ENCODE data around the gene CGN.

CGN gene

DNA sequence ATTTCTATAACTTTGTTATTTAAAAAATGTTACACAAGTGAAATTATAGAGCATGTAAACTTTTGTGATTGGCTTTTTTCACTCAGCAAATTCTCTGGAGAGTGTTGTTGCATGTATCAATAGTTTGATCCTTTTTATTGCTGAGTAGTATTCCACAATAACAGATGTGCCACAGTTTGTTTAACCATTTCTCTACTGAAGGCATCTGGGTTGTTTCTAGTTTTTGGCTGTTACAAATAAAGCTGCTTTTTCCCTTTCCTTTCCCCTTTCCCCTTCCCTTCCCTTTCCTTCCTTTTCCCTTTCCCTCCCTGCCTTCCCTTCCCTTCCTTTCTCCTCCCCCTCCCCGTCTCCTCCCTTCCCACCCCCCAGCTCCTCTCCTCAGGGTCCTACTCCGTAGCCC is 44.9 kb downstream of the CGN start:
- no peak for DNase-seq

DNA sequence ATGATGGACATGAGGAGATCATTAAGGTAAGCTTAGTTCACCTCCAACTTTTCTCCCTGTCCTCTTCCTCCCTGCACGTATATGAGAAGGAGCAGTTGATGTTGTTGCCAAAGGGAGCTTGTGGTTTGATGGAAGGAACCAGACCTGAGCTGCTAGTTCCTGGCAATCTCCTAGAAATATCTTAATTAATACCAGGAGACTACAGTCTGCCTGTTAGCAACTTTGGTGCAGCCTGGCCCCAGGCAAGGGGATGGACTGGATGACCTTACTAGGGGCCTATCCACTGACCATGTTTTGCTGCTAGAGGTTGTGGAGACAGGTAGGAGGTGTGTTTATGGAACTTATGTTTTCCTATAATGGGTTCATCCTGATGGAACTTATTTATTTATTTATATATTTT is 51.5 kb downstream of the CGN start:
- DNase-seq: no peak

DNA sequence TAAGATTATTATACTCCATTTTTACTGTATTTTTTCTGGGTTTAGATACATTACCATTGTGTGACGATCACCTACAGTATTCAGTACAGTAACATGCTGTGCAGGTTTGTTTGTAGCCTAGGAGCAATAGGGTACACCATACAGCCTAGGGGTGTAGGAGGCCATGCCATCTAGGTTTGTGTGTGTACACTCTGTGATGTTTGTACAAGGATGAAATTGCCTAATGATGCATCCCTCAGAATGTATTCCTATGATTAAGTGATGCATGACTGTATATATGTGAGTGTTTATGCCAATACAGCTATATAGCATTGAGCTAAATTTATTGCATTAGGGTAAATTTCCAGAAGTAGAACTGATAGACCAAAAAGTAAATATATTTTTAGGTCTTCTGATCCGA is 52.2 kb downstream of the CGN start:
- no peak for DNase-seq

DNA sequence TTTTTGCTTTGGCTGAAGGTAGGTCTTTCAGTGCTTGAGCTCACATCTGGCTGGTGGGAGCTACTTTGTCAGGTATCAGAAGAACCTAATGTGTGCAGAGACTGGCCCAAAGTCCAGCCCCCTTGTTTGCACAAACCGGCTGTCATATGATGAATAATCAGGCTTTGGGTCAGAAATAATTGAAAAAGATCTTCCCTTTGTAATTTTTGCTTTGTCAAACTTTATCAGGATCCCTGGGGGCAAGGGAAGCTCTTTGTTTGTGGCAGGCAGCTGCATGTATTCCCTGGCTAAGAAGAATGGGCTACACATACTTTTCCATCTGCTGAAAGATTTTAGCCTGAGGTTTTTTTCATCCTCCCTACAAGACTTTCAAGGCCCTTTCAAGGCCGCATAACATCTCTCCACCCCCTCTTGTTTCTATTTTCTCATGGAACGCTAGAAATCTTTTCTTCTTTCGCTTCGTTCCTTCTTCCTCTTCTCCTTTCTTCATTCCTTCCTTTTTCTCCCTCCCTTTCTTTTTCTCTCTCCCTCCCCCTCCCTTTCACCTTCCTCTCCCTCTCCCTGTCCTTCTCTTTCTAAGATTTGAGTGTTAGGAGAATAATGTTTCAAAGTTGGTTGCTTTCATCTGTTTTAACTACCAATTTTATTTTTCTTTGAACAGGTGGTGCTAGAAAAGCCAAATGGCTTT is 54.5 kb downstream of the CGN start:
- peak; percentile 43 for DNase-seq

DNA sequence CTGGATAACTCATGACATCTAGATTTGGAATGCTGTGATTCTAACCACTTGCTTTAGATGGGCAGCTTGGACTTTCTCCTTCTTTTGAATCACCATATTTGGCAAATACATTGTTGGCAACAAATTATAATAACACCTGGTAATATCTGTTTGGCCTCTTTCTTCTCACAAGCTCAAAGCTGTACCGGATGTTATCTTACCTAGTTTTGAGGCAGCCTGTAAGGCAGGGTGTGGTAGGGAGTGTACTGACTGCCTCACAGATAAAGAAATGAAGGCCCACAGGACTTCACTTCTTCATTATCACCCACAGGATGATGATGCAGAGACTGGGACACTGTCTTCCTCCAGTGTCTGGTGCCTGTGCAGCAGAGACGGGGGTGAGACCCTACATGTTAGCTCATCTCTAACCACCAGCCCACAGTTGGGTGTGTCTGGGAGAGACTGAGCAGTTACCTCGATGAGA is 57.5 kb downstream of the CGN start:
- no peak for DNase-seq

DNA sequence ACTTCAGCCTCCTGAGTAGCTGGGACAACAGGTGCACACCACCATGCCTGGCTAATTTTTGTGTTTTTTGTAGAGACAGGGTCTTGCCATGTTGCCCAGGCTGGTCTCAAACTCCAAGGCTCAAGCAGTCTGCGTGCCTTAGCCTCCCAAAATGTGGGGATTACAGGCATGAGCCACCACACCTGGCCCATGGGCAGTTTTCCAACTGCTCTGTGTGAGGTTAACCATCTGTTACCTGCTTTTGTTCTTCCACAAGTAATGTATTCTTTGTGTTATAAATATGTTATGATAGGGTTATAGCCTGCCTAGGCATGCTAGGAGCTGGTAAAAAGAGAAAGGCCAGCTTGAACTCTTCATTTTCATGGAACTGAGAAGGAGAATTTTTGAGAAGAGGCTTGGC is 59.6 kb downstream of the CGN start:
- no peak for DNase-seq

DNA sequence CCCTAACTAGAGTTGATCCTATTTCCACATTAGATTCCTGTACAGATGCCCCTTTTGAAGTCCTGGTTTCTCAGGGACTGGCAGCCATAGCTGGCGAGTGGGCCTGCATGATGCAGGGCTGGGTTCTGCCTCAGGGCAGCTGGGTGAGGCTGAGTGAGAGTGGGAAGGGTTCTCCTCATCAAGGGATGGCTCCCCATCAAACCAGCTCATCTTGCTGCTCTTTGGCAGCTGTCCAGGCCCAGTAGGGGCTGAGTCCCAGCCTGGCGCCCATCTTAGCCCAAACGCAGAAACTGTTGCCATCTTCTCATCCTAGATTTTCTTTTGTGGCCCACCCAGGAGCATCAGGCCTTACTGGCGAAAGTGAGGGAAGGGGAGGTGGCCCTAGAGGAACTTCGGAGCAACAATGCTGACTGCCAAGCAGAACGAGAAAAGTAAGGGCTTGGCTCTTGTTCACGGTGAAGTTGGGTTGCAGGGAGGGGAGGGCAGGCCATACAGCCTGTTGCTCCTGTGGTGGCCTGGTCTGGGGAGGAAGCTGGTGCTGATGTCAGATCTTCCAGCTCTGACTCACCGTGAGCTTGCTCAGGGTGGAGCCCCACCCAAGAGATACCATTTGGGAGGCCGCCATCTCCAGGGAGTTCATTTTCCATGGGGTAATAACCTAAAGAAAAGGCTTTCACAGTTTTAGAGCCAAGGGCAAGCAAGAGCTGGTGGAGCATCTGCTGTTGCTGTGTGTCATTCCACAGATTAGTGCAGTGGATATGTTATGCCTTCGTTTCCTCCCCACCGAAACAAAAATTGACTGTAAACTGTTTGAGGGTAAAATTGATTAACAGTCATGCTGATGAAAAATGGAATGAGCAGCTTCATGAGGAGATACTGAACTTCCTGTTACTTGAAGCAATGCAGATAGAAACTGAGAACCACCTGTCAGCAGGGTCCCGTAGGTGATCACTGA is 63.7 kb downstream of the CGN start:
- no peak for DNase-seq

DNA sequence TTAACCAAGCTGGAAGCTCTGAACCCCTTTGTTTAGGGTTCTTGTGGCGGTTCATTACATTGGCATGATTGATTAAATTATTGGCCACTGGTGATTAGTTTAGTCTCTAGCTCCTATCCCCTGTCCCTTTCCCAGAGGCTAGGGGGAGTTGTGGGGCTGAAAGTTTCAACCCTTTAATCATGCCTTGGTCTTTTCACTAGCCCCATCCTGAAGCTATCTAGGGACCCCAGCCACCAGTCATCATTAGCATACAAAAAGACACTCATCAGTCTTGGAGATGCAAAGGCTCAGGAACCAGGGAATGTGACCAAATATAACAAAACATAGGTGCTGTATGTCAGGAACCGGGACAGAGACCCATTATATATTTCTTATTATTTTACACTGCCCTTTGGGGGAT is 66.0 kb downstream of the CGN start:
- no peak for DNase-seq

DNA sequence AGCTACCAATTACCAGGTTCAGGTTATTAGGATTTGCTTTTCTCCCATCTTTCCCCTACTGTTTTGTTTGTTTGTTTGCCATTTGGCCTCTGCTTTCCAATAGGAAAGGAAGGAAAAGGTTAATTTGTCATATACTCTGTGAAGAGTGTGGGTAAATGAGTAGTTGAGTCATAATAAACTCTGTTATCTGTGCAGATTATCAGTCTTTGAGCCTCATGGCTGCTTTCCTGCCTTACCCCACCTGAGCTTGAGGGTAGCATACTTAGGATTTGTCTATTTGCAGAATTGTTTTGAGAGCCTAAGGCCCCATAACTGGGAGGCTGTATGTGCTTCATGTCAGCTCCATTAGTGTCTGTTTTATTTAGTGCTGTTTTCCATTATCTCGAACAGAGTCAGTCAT is 67.8 kb downstream of the CGN start:
- no peak for DNase-seq

DNA sequence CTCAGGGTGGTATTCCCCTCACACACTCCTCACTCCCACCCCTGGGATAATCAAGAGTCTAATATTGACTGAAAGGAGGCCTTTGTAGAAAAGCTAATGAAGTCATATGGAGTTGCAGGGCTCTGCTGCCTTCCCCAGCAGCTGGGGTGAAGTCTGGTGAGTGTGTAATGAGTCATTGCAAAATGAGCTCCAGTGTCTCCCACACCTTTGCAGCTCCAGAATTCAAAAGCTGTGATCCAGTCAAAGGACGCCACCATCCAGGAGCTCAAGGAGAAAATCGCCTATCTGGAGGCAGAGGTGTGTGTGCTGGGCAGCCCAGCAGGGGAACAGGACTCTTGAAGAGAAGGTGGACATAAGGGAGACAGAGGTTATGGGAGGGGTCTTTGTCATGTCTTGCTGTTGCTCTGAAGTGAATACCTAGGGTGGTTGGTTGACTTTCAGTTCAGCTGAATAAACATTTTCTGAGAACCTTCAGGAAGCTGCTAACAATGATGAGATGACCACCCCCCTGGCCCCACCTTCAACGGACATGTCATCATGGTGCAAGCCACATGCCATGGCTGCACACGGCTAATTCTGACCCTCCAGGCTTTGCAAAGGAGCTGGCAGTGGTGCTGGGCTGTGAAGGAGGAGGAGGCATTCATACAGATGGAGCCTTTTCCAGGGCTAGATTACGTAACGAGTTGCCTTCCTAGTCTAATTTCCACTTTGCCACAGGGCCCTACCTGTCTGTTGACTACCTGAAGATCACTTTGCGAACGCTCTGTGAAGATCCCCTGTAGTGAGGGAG is 68.4 kb downstream of the CGN start:
- DNase-seq: no peak

DNA sequence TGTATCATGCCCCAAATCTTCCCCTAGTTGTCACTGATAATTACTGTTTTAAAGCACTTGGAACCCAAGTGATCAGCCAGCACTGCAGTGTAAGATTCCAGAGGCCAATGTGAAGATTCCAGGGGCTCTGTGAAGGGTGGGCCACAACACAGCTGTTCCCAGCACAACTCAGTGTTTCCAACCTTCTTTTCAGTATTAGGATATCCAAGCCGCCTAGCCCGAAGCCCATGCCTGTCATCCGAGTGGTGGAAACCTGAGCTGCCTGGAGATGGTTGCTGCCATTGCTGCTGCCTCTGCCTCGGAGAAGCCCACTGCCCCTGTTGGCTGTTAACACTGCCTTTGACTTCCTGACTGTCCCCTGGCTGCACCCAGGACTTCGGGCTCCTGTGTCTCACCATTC is 70.3 kb downstream of the CGN start:
- no peak for DNase-seq

DNA sequence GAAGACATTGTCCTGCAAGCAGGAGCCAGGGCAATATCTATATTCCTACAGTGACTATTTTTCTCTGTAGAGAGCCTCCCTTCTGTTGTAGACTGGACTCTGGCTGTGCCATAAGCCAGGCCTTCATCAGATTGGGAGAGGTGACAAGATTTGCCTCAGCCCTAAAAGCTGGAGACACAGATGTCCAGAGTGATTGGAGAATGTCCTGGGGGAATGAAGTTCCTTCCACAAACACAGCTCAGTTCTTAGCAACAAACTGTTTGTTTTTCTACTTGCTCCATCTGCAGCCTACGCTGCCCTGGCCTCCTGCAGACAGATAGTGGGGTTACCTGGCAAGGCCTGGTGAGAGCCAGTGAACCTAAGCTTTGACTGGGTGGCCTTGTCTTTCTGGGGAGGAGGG is 70.7 kb downstream of the CGN start:
- DNase-seq: no peak

DNA sequence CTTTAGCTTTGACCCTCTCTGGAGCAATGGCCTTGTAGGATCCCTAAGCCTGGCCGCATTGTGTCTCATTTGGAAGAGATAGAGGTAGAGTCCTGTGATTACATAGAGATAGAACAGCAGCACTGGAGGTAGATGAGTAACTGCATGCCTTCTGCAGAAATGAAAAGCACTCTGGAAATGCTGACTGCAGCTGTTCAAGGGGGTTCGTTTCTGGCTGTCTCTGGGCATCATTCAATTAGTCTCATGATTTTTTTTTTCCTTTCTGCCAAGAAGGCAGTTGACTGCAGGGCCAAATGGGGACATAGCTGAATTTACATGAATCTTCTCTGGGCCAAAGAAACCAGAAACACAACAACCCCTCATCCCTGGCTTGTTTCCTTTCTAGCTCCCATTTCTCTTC is 72.6 kb downstream of the CGN start:
- DNase-seq: no peak

DNA sequence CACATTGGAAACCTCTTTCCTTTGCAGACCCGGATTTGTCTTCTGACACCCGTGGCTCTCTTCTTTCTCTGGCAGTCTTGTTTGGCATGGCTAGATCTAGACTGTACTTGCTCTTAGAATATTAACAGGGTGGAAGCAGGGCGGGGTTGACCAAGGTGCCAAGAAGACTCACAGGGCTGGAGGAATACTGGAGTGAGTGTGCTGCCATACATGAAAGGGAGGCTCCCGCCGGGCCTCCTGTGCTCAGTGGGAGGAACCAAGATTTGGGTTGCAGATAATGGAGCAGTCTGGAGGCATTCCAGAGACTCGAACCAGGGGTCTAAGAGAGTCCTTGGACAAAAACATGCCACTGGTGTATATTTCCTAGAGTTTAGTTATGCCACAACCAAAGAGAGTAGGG is 73.1 kb downstream of the CGN start:
- DNase-seq: no peak

DNA sequence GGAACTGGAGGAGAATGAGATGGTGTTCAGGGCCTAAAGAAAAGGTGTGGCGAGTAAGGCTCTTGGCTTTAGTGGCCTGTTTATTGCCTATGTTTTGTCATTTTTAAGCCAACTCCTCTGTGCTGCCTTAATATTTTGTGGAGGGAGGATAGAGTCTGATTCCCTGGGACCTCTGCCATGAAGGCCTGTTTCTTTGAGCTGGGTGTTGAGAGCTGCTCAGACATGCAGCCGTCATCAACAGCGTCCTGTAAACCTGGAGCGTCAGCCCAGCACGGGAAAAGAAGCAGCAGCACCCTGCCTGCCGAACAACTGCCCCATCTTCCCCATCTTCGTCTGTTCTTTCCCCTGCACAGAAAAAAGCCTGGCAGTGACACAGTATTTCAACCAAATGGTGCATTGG is 73.6 kb downstream of the CGN start:
- no peak for DNase-seq

DNA sequence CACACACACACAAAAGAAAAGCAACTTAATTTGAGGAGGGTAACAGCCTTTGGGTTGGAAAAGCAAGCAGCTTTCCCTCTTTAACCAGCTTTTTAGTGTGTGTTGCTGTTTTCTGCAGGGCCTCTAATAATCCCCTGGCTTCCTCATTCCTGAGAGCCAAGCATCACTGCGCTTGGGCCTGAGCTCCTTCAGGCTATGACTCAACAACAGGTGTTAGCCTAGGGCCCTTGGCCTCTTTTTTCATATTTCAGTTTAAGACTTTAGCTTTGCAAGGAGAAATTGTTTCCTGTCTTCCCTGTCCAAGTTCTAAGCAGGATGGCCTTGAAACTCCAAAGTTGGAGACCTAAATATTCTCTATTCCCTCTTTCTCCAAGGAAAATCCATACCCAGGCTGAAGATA is 74.4 kb downstream of the CGN start:
- DNase-seq: no peak

Measured in retina (tissue), 1 donor.